ENCODE measurements around the gene PAQR9.

DNA sequence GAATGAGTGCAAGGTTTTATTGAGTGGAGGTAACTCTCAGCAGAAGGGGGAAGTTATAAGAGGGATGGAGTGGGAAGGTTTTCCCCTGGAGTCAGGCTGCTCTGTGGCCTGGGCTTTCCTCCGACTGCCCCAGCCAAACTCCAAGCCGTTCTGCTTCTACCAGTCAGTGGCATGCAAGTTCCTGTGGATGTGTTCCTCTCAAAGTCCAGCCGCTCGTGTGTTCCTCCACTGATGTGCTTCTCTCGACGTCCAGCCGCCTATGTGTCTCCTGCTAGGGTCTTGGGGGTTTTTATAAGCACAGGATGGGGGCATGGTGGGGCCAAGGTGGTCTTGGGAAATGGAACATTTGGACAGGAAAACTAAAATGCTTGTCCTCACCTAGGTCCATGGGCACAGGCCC is 28.8 kb upstream of the PAQR9 start:
- TF ChIP-seq CTCF (conservative IDR thresholded peaks at IDR 0.05 in 1 of 2, IDR thresholded peaks at IDR 0.05 in 1 of 2; ENCODE audit: low read depth in 1 of 2, low read length in 2 of 2) (no peak), EZH2 (IDR thresholded peaks at IDR 0.05; ENCODE audit: low read length, missing control alignments) (no peak)
